GM08714 (cell line): ENCODE data around the gene SIGLEC7.
A peak's percentile ranks its signal among the peaks of the same experiment; 100 is the strongest.
"Not testable (repeated sequence)": the region's sequence is repeated elsewhere in the genome, so short reads cannot be mapped to it uniquely, and the experiment has no call there.

ENCODE experiments used
- H3K4me3 ChIP-seq: fragments of 200-500 bp; sonication (Bioruptor generic); 2 replicates; pipeline ENCODE4 v1.5.1; 2014; ENCODE audit warnings: mild to moderate bottlenecking, low read length, inconsistent platforms
- ZNF274 ChIP-seq: IDR thresholded peaks from 2 replicates; pipeline ENCODE4 v1.6.1; 2012; ENCODE audit warnings: mild to moderate bottlenecking, low read depth, low read length

Gene SIGLEC7

GRCh38 chr19:51161867-51162496 lies 19.9 kb downstream of the SIGLEC7 start:
- TF ChIP-seq ZNF274, result no peak
- H3K4me3 ChIP-seq, result no peak overlapping the region

- no peak overlapping the region for H3K4me3 ChIP-seq
- no peak for TF ChIP-seq ZNF274
Measured at GRCh38 chr19:51163257-51163656, 21.2 kb downstream of the SIGLEC7 start.

- H3K4me3 ChIP-seq, result no peak overlapping the region
- TF ChIP-seq ZNF274, result no peak
Measured at GRCh38 chr19:51164215-51164614, 22.1 kb downstream of the SIGLEC7 start.

- H3K4me3 ChIP-seq, result no peak overlapping the region
- no peak for TF ChIP-seq ZNF274
Measured at GRCh38 chr19:51166846-51167490, 24.9 kb downstream of the SIGLEC7 start.

- no peak for TF ChIP-seq ZNF274
- no peak overlapping the region for H3K4me3 ChIP-seq
Measured at GRCh38 chr19:51168564-51169282, 26.6 kb downstream of the SIGLEC7 start.

- H3K4me3 ChIP-seq, result not testable (repeated sequence)
Measured at GRCh38 chr19:51169283-51169918, 27.3 kb downstream of the SIGLEC7 start.

GRCh38 chr19:51172223-51172622 lies 30.1 kb downstream of the SIGLEC7 start:
- no peak overlapping the region for H3K4me3 ChIP-seq
- no peak for TF ChIP-seq ZNF274

GRCh38 chr19:51173681-51174080 lies 31.6 kb downstream of the SIGLEC7 start:
- H3K4me3 ChIP-seq, result no peak overlapping the region
- TF ChIP-seq ZNF274, result no peak

- no peak overlapping the region for H3K4me3 ChIP-seq
- TF ChIP-seq ZNF274, result no peak
Measured at GRCh38 chr19:51179256-51179655, 37.2 kb downstream of the SIGLEC7 start.

- H3K4me3 ChIP-seq, result peak overlapping the region; percentile 66; the same call in 1 of the 2 replicates
- TF ChIP-seq ZNF274, result no peak
Measured at GRCh38 chr19:51181377-51181912, 39.3 kb downstream of the SIGLEC7 start.

GRCh38 chr19:51181913-51182419 lies 39.9 kb downstream of the SIGLEC7 start:
- TF ChIP-seq ZNF274, result no peak
- peak overlapping the region; percentile 66; the same call in 1 of the 2 replicates for H3K4me3 ChIP-seq

GRCh38 chr19:51183629-51184028 lies 41.5 kb downstream of the SIGLEC7 start:
- no peak for TF ChIP-seq ZNF274
- no peak overlapping the region for H3K4me3 ChIP-seq

- TF ChIP-seq ZNF274, result no peak
- no peak overlapping the region for H3K4me3 ChIP-seq
Measured at GRCh38 chr19:51185069-51185867, 43.2 kb downstream of the SIGLEC7 start.
